AG20443 (cell line): ENCODE data around the gene PDPK1.

ENCODE experiments used
- DNase-seq: peaks from one replicate; pipeline ENCODE4 v3.0.0; 2012; ENCODE audit warnings: low spot score, mixed read lengths

PDPK1 gene

DNA sequence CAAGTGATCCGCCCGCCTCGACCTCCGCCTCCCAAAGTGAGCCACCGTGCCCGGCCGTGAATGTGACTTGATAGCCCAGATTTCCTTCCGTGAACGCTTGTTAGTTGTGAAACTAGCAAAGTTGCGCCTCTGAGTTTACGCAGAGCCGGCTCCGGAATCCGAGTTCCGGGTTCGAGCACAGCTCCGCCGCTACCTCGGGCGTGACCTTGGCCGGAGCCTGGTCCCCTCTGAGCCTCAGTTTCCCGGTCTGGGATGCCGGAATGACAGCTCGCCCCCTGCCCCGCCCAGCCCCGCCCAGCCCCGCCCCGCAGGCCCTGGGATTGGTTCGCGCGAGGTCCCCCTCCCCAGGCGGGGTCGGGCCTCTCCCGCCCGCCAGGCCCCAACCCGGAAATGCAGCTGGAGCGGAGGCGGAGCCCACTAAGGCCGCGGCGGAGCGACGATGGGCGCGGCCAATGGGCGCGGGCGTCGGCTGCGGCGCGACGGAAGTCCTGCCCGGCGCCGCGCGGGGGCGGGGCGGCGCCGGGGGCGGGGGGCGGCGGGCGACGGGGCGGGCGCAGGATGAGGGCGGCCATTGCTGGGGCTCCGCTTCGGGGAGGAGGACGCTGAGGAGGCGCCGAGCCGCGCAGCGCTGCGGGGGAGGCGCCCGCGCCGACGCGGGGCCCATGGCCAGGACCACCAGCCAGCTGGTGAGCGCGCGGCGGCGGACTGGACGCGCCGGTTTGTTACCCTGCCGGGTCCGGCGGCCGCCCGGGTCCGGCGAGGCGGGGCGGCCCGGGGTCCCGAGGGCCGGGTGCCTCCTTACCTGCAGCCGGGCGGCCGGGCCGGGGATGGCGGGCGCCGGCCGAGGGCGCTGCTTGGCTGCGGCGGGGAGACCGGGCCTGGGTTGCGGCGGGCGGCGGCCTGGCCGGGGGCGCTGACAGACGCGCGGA is at the start of gene PDPK1:
TSS of gene PDPK1 (plus strand) at position 571 of the 929 bp plus-strand sequence. CDS start at position 663, 92 bp downstream.
- peak; percentile 96 for DNase-seq

DNA sequence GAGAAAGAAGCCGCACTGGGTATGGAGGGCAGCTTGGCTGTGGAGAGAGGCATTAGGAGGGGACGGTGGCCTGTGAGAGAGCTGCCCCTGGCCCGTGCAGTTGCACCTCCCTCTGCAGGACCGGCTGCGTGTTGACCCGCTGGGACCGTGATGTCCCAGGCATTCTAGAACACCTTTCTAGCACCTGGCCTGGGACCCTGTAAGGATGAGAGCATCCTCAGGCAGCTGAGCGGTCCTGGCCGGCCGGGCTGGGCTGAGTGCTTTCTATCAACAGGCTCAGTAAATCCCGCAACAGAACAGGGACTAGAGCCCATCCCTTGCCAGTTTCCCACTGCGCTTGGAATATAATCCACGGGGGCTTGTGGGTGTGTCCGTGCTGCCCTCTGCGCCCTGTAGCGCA is 48.2 kb upstream of the PDPK1 start:
- no peak for DNase-seq

DNA sequence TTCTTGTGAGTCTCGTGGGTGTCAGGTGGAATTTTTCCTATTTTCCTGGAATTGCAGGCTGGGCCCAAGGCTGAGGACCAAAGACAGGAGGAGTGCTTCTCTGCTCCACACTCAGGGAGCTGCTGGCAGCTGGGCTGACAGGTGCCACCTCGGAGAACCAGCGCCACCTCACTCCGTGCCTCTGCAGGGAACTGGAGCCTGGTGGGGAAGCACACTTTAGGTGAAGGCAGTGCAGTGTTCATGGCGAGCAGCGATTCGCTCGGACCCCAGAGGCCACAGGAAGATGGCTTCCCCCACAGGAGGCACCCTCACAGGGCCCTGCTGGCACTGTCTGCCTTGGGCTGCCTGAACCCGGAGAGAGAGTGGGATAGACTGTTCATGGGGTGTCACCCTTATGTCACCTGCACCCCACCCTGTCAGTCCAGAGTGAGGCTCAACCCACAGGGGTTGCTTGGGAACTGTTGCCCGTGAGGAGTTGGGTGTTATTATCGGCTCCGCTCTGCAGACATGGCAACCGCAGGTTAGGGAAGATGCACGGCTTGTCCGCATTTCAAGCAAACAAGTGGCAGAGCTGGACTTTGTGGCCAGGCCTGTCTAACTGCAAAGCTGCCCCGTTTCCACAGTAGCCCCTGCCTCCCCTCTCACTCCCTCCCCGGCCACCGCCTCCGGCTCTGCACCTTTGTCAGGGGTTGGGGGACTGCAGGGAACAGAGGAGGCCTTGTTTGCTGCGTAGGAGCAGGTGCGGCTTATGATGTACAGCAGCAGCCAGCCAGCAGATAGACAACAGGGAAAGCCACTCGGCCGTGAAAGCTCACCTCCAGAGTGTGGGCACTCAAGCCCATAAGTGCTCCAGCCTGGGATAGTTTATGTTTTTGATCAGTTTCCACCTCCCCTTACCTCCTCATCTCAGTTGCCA is 47.4 kb upstream of the PDPK1 start:
- DNase-seq = no peak

DNA sequence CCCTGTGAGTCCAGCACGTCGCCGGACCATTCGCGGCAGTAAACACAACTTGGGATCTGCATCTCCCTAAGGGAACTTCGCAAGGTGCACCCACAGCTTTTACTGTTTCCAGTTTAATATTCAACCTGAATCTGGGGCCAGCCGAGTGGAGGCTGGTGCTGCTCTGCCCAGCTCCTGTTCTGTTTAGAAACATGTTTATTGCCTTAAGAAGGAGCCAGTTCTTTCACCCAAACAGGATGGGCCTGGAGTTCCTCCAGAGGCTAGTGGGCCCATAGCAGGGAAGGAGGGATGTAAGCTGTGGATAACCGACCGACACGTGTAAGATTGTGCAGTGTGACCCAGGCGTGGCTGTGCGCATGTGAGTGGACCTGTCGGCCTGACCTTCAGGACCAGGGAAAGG is 45.5 kb upstream of the PDPK1 start:
- DNase-seq = no peak

DNA sequence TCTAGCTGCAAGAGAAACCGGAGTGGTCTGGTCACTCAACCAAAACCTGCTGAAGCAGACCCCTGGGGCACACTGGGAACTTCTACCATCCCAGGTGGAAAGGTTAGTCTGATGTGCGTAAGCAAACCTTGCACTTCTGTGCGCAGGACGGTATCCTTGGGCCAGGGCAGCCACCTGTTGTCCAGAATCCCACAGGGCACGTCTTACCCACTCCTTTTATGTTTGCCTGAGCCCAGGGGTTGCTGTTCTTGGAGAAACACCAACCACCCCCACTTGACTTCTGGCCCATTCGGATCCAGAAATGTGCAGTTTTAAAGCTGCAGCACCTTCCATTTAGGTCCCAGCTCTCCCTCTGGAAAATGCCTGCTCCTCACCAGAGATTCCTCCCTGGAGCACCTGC is 44.2 kb upstream of the PDPK1 start:
- DNase-seq = no peak

DNA sequence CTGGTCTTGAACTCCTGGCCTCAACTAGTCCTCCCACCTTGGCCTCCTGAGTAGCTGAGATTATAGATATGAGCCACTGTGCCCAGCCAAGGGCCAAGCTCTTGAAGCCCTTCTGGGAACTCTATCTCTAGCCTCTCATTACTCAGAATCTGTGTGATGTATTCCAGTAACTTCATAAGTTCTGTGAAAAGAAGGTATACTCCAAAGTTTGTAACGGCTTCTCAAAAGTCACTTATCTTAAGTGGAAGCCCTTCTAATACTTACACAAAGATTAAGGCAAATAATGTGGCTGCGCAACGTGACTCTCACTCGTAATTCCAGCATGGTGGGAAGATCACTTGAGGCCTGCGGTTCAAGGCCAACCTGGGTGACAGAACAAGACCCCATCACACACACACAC is 43.2 kb upstream of the PDPK1 start:
- no peak for DNase-seq

DNA sequence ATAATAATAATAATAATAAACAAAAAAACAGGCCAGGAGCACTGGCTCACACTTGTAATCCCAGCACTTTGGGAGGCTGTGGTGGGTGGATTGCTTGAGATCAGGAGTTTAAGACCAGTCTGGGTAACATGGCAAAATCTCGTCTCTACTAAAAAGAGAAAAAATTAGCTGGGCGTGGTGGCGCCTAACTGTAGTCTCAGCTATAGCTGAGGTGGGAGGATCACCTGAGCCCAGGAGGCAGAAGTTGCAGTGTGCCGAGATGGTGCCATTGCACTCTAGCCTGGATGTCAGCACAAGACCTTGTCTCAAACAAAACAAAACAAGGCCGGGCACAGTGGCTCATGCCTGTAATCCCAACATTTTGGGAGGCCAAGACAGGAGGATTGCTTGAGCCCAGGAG is 42.8 kb upstream of the PDPK1 start:
- no peak for DNase-seq

DNA sequence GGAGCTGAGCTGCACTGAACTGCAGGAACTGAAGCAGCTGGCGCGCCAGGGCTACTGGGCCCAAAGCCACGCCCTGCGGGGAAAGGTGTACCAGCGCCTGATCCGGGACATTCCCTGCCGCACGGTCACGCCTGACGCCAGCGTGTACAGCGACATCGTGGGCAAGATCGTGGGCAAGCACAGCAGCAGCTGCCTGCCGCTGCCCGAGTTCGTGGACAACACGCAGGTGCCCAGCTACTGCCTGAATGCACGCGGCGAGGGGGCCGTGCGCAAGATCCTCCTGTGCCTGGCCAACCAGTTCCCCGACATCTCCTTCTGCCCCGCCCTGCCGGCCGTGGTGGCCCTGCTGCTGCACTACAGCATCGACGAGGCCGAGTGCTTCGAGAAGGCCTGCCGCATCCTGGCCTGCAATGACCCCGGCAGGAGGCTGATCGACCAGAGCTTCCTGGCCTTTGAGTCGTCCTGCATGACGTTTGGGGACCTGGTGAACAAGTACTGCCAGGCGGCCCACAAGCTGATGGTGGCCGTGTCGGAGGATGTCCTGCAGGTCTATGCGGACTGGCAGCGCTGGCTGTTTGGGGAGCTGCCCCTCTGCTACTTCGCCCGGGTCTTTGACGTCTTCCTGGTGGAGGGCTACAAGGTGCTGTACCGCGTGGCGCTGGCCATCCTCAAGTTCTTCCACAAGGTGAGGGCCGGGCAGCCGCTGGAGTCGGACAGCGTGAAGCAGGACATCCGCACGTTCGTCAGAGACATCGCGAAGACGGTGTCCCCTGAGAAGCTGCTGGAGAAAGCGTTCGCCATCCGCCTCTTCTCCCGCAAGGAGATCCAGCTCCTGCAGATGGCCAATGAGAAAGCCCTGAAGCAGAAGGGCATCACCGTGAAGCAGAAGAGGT is 41.4 kb upstream of the PDPK1 start:
- no peak for DNase-seq

DNA sequence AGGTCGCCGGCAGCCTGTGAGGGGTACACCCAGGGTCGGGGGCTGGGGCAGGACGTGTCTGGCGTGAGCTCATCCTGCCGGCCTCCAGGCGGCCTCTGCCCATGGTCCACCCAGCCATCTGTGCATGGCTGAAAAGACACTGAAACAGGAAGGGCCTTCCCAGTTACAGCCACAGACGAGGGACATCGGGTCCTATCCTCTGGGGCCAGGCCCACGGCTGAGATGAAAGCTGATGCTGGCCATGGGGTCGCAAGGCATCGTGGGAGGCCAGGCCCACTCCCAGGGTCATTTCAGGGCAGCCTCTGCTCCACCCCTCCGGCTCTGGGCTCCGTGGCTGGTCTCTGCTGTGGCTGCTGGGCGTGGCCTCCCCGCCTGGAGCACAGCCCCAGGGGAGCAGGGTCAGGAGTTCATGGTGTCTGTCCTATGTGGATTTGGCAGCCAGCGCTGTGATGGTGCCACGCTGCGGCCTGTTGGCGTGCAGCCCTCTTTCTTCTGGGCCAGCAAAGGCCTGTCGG is 40.6 kb upstream of the PDPK1 start:
- peak; percentile 81 for DNase-seq

DNA sequence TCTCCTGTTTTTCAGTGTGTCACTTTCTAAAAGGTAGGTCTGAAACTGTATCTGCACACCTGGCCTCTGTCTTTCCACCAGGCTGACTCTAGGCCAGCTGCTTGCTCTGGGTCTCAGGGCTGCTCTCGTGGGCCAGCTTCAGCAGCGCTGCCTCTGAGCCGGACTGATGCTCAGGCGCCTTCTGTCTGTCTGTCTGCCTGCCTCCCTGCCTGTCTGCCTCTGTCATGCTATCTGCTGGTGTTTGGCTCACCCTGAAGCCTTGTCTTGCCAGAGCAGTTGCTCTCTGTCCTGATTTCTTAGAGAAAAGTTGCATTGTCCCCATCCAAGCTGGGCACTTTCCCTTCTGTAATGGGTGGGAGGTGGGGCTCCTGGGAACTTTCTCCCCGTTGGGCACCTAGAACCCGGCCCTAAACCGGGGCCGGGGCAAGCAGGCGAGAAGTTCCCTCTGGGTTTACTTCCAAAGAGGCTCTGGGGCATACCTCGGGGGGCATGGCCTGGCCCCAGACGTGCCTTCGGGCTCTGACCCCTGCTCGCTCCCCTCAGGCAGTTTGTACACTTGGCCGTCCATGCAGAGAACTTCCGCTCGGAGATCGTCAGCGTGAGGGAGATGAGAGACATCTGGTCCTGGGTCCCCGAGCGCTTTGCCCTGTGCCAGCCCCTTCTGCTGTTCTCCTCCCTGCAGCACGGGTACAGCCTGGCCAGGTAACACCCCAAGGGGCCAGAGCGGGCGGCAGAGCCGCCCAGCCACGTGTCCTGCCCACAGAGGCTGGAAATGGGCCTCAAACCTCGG is 39.9 kb upstream of the PDPK1 start:
- DNase-seq = no peak

DNA sequence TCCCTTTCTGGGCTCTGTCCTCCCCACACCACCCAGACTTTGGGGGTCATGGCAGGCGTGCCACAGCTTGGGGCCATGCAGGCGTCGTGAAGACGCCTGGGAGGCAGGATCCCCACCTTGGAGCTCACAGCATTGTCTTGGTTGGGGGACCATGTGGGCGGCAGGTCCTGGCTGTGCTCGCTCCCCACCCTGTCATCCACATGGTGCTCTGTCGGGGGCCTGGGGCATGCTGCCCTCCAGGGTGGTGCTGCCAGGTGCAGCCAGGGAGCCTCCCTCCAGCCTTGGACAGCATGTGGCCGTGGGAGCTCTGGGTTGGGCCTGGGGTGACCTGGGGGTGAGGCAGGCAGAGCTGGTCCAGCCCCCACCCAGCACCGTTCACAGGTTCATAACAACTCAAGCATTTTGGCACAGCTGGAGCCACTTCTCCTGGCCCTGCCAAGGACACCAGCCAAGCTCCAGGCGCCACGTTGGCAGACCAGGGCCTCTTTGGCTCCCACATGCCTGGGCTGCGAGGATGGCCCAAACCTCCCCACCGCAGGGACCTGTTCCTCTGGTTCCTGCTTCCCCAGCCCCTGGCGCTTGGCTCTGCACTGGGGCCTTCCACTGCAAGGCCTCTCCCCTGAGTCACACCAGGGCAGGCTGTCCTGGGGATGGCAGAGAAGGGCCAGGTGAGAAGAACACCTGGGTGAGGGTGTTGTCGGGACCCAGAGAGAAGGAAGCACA is 39.1 kb upstream of the PDPK1 start:
- no peak for DNase-seq

DNA sequence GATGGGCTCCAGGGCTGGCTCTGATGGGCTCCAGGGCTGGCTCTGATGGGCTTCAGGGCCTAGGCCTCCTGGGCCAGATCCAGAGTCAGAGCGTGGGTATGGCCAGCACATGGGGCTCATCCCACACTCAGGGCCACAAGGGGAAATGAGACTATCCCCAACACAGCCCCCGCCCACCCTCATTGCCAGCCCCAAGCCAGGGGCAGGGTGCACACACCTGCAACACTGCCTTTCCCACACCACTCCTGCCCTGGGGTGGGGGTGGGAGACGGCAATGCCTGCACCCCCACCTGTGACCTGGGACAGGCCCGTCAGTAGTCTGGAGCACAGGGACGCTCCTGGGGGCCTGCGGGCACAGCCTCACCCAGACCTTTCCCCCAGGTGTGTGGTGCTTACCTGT is 38.4 kb upstream of the PDPK1 start:
- DNase-seq = no peak

DNA sequence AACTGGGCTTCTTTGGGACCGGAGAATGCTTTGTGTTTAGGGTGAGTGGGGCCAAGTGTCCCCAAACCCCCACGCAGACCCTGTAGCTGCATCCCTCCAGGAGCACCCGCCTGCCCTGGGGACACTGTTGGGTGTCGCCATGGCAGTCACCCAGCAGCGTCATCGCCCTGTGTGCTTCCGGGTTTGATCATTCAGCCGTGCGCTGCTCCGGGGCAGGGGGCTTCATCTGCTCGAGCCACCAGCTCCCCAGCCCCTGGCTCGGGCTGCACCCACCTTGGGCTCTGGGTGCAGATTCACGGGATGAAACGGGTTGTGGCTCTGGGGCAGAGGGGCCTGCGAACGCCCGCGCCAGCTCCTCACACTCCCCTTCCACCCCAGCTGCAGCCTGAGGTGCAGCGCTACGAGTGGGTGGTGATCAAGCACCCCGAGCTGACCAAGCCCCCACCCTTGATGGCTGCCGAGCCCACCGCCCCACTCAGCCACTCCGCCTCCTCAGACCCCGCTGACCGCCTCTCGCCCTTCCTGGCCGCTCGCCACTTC is 37.9 kb upstream of the PDPK1 start:
- no peak for DNase-seq

DNA sequence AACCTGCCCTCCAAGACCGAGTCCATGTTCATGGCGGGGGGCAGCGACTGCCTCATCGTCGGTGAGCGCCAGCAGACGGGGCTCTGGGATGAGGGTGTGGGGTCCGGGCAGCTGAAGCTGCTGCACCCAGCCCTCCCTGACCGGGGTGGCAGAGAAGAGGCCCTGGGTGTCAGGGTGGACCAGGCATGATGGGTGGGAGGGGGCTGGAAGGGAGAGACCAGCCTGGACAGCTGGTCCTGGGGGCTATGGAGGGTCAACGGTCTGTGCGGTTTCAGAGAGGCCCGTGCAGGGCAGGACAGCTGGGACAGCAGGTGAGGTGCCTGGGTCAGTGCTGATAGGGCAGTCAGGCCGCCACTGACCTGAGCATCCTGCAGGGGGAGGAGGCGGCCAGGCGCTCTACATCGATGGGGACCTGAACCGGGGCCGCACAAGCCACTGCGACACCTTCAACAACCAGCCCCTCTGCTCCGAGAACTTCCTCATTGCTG is 37.3 kb upstream of the PDPK1 start:
- no peak for DNase-seq

DNA sequence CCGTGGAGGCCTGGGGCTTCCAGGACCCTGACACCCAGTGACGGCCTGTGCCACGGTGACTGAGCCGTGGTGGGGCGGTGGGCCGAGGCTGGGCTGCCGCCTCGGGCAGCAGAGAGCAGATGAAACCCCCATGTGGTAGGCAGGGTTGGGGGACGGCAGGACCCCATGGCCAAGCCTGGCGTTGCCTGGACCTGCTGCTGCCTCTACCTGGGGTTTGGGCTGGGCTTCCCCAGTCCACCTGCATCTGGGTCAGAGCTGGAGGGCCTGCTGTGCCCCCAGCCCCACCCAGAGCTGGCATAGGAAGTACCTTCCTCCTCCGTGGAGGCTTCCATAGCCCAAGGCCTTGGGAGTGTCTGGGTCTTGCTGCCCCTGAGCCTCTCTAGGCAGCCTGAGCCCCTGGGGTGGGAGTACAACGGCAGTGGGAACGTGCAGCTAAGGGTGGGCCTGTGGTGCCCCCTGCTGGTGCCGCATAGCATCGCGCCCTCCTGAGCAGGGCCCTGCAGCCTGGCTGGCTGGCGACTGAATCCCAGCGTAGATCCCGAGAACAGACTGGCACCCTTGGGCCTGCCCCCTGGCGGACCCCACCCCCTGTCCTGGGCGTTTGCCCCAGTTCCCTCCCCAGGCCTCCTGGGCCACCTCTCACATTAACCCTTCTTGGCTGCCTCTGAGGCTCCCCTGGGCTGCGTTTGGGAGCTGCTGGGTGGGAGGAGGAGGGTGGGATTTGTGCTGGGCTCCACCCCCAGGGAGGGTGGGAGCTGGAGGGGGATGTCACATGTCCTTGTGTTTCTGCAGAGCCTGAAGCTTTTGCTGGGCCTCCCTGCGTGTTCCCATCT is 36.7 kb upstream of the PDPK1 start:
- DNase-seq = peak; percentile 87

DNA sequence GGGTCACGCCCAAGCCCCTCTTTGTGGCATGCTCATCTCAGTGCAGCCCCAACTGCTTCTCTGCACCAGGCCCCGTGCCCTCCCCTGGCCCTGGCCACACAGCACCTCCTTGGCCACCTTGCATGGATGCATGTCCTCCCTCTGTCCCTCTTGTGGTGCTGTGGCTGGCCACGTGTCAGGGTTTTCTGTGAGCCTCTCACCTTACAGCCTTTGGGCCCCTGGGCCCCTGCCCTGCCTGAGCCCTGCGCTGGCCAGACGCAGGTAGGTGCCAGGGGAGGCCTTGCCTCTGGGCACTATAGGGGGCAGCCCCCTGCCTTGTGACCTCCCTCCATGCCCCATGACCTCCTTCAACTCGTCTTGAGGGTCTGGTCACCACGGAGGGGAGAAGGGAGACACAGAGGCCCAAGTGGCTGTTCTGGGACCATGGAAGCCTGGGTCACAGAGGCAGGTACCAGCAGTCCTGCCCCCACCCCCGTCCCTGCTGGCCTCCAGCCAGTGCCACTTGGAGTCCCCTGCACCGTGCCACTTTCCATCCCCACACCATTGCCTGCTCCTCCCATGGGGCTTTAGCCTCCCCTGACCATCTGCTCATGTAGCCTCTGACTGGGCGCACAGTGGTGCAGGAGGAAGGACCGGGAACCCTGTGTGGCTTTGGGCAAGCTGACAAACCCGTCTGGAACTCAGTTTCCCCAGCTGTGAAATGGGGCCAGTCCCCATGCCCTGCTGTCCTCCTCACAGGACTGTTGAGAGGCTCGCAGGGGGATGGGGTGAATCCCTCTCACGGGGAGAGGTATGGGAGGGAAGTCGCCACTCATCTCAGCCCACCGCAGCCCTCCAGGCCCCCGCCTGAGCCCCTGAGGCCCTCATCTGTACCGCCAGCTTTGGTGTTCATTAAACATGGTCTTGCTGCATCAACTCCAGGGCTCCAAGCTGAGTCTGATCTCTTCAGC is 35.6 kb upstream of the PDPK1 start:
- DNase-seq = no peak

DNA sequence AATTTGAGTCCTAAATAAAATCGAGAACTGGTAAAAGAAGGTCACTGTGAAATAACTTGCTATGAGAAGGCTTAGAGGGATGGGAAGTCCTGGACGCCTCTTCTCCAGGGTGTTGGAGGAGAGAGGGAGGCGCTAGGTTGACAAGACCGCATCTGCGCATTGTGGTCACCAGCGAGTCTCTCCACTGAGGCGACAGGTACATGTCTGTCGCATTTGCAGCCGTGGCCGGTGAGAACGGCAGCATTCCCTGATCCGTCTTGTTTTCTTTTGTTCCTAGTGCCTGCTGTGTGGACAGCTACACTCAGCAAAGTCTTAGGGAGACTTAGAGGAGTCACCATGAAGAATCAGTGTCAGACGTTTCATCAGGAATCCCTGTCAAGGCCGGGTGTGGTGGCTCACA is 32.1 kb upstream of the PDPK1 start:
- DNase-seq = no peak
